HG03139 (cell line): Measurements from ENCODE around the gene DBH.
"Not testable (repeated sequence)": the region's sequence is repeated elsewhere in the genome, so short reads cannot be mapped to it uniquely, and the experiment has no call there.

ENCODE experiments used
- ATAC-seq: cut with Tn5 transposase; IDR thresholded peaks from one replicate; pipeline ENCODE4 v1.9.1; 2021; ENCODE audit not compliant: unreplicated experiment

Gene DBH

GRCh38 chr9:133664173-133665050 is 28.2 kb downstream of the DBH start:
- no peak for ATAC-seq

- no peak for ATAC-seq
These were observed 28.9 kb downstream of the DBH start for GRCh38 chr9:133665096-133665495.

- ATAC-seq = no peak
These were observed 29.4 kb downstream of the DBH start for GRCh38 chr9:133665535-133665934.

GRCh38 chr9:133666387-133666786 is 30.2 kb downstream of the DBH start:
- no peak for ATAC-seq

GRCh38 chr9:133666845-133667244 is 30.7 kb downstream of the DBH start:
- ATAC-seq = no peak

GRCh38 chr9:133667759-133668450 is 31.7 kb downstream of the DBH start:
- no peak for ATAC-seq

- ATAC-seq = no peak
These were observed 33.1 kb downstream of the DBH start for GRCh38 chr9:133669182-133669801.

GRCh38 chr9:133670466-133670865 is 34.3 kb downstream of the DBH start:
- ATAC-seq = no peak

GRCh38 chr9:133671371-133671770 is 35.2 kb downstream of the DBH start:
- ATAC-seq = no peak

- ATAC-seq = no peak
These were observed 36.5 kb downstream of the DBH start for GRCh38 chr9:133672503-133673257.

- no peak for ATAC-seq
These were observed 37.1 kb downstream of the DBH start for GRCh38 chr9:133673258-133673655.

- ATAC-seq = no peak
These were observed 37.9 kb downstream of the DBH start for GRCh38 chr9:133674091-133674490.

- ATAC-seq = not testable (repeated sequence)
These were observed 39.6 kb downstream of the DBH start for GRCh38 chr9:133675796-133676195.

- no peak for ATAC-seq
These were observed 40.3 kb downstream of the DBH start for GRCh38 chr9:133676450-133676849.

- ATAC-seq = no peak
These were observed 41.2 kb downstream of the DBH start for GRCh38 chr9:133677126-133678010.

- ATAC-seq = no peak
These were observed 42.9 kb downstream of the DBH start for GRCh38 chr9:133679056-133679455.

GRCh38 chr9:133679466-133680061 is 43.4 kb downstream of the DBH start:
- no peak for ATAC-seq

- ATAC-seq = no peak
These were observed 44.2 kb downstream of the DBH start for GRCh38 chr9:133680250-133680975.
